Small intestine (tissue), 7 donors: ENCODE data around the gene TCF7L2. TPM values are rescaled to one million over a fixed set of nuclear protein-coding genes. Genes with fewer than 3 reads are reported as not detected.

Source experiments
- DNase-seq, 2 donors: peaks; one replicate each; pipeline versions ENCODE4 v3.0.0 to v3.0.0-alpha.2; 2013
- FAIRE-seq: peaks from 2 replicates; lab custom pipeline; 2012; peaks lifted over from hg19 to GRCh38; lab: Jason Lieb, UNC
- H3K27ac ChIP-seq, 3 donors: one replicate each; pipeline ENCODE4 v1.5.1; 2013; ENCODE audit warnings: low read length in 2 of 3, mild to moderate bottlenecking in 2 of 3, control low read depth in 1 of 3, inconsistent platforms in 1 of 3, low read depth in 1 of 3, moderate library complexity in 1 of 3
- H3K27me3 ChIP-seq, 3 donors: one replicate each; pipeline ENCODE4 v1.6.1; 2013; ENCODE audit warnings: low read length in 3 of 3, inconsistent platforms in 1 of 3; ENCODE audit not compliant: control insufficient read depth in 3 of 3, insufficient read depth in 3 of 3
- H3K36me3 ChIP-seq, 3 donors: one replicate each; pipeline ENCODE4 v1.6.1; 2013; ENCODE audit warnings: low read length in 3 of 3, inconsistent platforms in 1 of 3, low read depth in 1 of 3, mild to moderate bottlenecking in 1 of 3, moderate library complexity in 1 of 3; ENCODE audit not compliant: control insufficient read depth in 3 of 3, insufficient read depth in 2 of 3
- H3K4me1 ChIP-seq, 3 donors: one replicate each; pipeline ENCODE4 v1.6.1; 2013; ENCODE audit warnings: low read length in 2 of 3, inconsistent platforms in 1 of 3, low read depth in 1 of 3, mild to moderate bottlenecking in 1 of 3, moderate library complexity in 1 of 3; ENCODE audit not compliant: control insufficient read depth in 3 of 3, insufficient read depth in 2 of 3
- H3K4me3 ChIP-seq, 3 donors: one replicate each; pipeline ENCODE4 v1.5.1; 2013; ENCODE audit warnings: low read length in 3 of 3, control low read depth in 1 of 3, inconsistent platforms in 1 of 3, low read depth in 1 of 3, mild to moderate bottlenecking in 1 of 3, moderate library complexity in 1 of 3
- H3K9me3 ChIP-seq, 2 donors: one replicate each; pipeline ENCODE4 v1.6.1; 2013; ENCODE audit warnings: low read depth in 1 of 2, low read length in 1 of 2; ENCODE audit not compliant: control insufficient read depth in 2 of 2, insufficient read depth in 1 of 2
- WGBS, 3 donors: extraction: QIAGEN DNeasy Blood & Tissue Kit; methylation state at CpG; one replicate each; pipeline ENCODE4 v1.1.7; 2013; 5-methylcytosine and 5-hydroxymethylcytosine counted together
- polyA plus RNA-seq, 4 donors: library from polyadenylated mRNA; stranded (reverse) in 3 of 4; unstranded in 1 of 4; fragments of 200-250 nt in 3 of 4; fragments of 120-200 nt in 1 of 4; gene quantifications; one replicate each; pipeline versions ENCODE4 v1.2.1 to v1.2.3, GENCODE V29; 2013
- donor health status: healthy with polysubstance abuse.
- donor health status: control.
- donor health status: control.
- donor health status: Bipolar disorder and iron deficiency.
- donor health status: healthy.

The TCF7L2 gene
- polyA plus RNA-seq, 4 donors = 13.2 to 50.3 (median 18.8) TPM

DNA sequence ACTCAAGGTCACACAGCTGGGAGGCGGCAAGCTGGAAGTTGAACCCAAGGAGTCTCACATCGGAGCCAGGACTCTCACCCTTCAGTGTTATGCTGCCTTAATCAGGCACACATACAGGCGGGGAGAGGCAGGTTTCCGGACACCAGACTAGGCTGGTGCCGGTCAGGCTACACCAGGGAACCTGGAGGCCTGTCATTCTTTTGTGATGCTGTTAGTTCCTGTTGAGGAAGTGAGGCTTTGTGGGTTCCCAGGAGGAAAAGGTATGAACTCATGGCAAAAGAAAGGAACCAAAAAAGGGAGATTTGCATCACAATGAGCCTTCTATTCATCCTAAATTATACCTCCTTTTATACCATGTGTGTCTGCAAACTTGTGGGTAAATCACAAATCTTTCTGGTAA, 103.8 kb downstream of the TCF7L2 start:
- Histone ChIP-seq H3K4me1 (peaks cover 5 to 22% (median 20%) of the 10 kb centered on the region in 3 donors), H3K27ac (peak overlapping the region in 1 of 3 donors; percentile 26), H3K9me3 (no peaks in the 10 kb centered on the region), H3K36me3 (peaks cover 0 to 20% (median 4%) of the 10 kb centered on the region in 3 donors), H3K4me3 (no peak overlapping the region), H3K27me3 (no peaks in the 10 kb centered on the region)
- 72 to 85% (median 81%) methylated on average over 5 of the region's 5 CpGs for WGBS, 3 donors
- DNase-seq = no peak
- no peak for FAIRE-seq

DNA sequence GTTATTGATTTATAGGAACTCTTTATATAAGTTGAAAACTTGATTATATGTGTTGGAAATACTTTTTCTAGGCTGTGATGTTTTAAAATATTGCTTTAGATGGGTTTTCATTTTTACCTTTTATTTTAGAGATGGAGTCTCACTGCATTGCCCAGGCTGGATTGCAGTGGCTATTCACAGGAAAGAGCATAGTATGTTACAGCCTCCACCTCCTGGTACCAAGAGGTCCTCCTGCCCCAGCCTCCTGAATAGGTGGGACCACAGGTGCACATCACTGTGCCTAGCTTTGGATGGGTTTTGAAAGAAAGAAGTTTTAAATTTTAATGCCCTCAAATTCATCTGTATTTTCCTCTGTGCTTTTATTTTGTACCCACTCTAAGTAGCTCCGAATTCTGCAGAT, 105.4 kb downstream of the TCF7L2 start:
- Histone ChIP-seq H3K9me3 (no peaks in the 10 kb centered on the region), H3K27me3 (no peaks in the 10 kb centered on the region), H3K36me3 (peaks cover 0 to 13% (median 4%) of the 10 kb centered on the region in 3 donors), H3K27ac (no peak overlapping the region), H3K4me1 (peaks cover 5 to 36% (median 31%) of the 10 kb centered on the region in 3 donors), H3K4me3 (no peak overlapping the region)
- no peak for DNase-seq
- FAIRE-seq = no peak
- WGBS, 3 donors = 86 to 93% (median 88%) methylated on average over 1 of the region's 1 CpG

DNA sequence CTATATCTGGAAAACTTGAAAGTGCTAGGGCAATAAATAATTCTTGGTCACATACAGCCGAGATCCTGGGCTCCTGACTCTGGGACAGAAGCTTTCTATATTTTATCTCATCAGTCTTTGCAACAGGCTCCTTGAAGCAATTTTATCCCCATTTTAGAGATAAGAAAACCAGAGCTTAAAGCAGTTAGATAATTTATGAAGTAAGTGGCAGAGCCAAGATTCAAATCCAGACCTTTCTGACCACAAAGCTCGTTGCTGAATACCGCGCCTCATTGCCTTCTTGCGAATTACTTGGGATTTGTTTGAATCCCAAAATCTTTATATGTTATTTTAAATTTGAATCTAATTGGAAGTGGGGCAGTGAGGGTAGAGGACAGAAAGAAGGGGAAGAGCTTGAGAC, 106.0 kb downstream of the TCF7L2 start:
- Histone ChIP-seq H3K36me3 (peaks cover 0 to 14% (median 4%) of the 10 kb centered on the region in 3 donors), H3K9me3 (no peaks in the 10 kb centered on the region), H3K4me1 (peaks cover 6 to 42% (median 34%) of the 10 kb centered on the region in 3 donors), H3K4me3 (no peak overlapping the region), H3K27ac (no peak overlapping the region), H3K27me3 (no peaks in the 10 kb centered on the region)
- FAIRE-seq (no peak), DNase-seq (no peak)
- 76 to 87% (median 80%) methylated on average over 5 of the region's 5 CpGs for WGBS, 3 donors

DNA sequence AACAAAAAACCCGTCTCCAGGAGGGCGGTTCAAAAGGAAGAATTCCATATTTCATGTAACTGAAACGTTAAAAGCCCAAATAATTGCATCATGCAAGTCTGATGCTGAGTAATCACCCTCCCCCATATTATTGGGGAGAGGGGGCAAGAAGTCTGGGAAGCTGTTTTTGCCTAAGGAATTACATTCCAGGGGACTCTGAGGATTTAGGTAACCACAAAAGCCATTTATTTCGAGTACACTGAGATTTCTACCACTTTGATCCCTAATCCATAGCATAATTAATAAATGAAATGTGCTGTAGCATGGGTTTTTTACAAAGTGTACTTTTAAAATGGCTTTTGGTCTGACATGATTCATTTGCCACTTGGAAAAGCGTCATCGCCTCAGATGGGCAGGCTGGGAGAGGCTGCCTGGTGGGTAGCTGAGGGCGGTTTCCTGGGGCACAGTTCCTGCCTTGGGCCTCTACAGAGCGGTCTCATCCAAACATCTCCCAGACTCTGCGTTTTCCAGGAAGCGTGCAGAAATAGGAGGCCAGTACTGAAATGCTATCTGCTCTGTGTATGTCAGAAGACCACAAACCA, 106.5 kb downstream of the TCF7L2 start:
- 77 to 82% (median 78%) methylated on average over 10 of the region's 10 CpGs for WGBS, 3 donors
- FAIRE-seq (no peak), DNase-seq (no peak)
- Histone ChIP-seq H3K4me1 (peaks cover 8 to 47% (median 39%) of the 10 kb centered on the region in 3 donors), H3K9me3 (no peaks in the 10 kb centered on the region), H3K4me3 (no peak overlapping the region), H3K36me3 (peaks cover 0 to 16% (median 4%) of the 10 kb centered on the region in 3 donors), H3K27me3 (no peaks in the 10 kb centered on the region), H3K27ac (no peak overlapping the region)

DNA sequence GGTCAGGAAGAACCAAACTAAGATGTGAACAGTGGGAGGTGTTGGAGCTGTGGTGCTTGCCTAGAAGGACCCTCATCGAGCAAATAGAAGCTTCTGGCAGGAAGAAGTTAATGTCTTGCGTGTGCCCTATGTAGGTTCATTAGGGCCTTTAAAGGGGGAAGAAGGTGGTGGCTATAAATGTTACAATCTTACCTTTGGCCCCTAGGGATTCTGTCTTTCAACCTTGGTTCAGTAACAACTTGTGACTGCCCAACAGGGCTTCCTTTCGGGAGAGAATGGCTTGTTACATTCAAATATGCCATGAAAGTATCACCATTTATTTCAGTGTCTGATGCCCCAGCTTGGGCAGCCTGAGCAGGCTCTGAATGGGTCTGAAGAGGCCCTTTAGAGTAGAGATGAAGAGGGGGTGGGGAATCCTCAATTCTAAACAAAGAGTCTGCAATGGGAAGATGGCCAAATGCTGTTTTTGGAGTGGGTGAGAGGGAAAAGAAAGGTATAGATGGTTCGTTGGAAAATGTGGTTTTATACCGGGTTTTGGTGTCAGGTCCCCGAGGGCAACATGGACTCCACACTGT, 108.0 kb downstream of the TCF7L2 start:
- FAIRE-seq (no peak), DNase-seq (peak; percentile 45 to 66)
- peaks cover 10 to 51% (median 41%) of the 10 kb centered on the region in 3 donors for H3K4me1 ChIP-seq

DNA sequence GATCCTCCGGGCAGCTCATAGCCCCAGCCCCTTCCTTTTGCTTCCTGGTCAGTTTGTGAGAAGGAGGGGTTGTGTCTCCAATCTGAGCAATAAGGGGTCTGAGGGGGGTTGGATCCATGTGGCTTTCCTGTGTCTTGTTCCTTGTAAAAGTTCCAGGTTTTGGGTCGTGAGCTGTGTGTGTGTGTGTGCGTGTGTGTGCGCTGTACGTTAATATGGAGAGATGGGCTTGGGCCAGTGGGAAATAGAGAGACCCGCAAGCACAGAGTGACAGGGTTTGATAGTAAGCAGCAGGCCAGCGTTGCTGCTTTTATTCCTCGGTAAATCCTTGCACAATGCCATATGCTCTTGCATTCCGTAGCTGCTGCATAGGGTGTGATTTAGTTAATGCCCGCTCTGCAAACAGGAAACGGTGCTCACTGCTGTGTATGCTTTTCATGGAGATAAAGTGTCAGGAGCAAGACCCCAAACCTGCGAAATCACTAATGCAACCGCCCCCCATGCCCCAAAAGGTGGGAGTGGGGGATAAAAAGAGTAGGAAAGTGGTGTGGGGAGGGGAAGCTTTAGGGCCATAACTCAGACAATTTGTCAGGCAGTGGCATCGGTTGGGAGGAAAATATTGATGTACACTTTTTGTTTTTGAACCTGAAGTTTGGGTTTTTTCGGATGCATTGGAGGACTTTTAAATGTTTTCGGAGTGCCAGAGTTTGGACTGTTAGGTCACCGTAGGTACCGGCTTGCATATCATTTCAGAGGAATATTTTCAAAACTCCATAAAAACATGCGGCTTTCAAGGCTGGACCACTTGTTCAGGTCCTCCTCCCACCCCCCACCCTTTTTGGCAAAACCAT, 108.7 kb downstream of the TCF7L2 start:
- H3K4me1 ChIP-seq = peaks cover 10 to 58% (median 43%) of the 10 kb centered on the region in 3 donors
- peak overlapping the region in 2 of 3 donors; percentile 49 to 84 for H3K27ac ChIP-seq

More for the DNA sequence above, 108.0 kb downstream of the TCF7L2 start:
- WGBS, 3 donors = 35 to 52% (median 51%) methylated on average over 6 of the region's 6 CpGs
- Histone ChIP-seq H3K27me3 (no peaks in the 10 kb centered on the region), H3K4me3 (no peak overlapping the region), H3K27ac (peak overlapping the region in 2 of 3 donors; percentile 49 to 84), H3K36me3 (peaks cover 0 to 15% (median 4%) of the 10 kb centered on the region in 3 donors), H3K9me3 (no peaks in the 10 kb centered on the region)

DNA sequence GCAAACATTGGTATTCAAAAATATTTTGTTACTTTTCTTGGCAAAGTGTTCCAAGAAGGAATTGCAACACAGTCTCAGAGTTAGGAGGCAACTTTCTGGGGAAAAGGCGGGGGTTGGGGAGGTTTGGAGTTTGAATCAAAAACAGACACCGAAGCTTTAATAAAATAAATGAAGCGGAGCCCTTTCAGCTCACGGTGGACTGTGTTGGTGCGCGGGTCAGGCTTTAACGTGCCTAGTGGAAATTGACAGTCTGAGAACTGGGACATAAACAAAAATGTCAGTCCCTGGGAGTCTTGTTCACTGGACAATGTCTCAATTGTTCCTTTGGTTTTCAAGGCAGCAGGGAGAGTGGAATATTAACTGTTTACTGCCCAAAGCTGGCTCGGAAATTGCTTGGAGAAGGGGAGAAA, 109.3 kb downstream of the TCF7L2 start:
- Histone ChIP-seq H3K27ac (peak overlapping the region in 2 of 3 donors; percentile 24 to 84), H3K9me3 (no peaks in the 10 kb centered on the region), H3K4me3 (no peak overlapping the region), H3K4me1 (peaks cover 10 to 58% (median 44%) of the 10 kb centered on the region in 3 donors), H3K36me3 (peaks cover 0 to 13% (median 0%) of the 10 kb centered on the region in 3 donors), H3K27me3 (no peaks in the 10 kb centered on the region)
- FAIRE-seq = no peak
- WGBS, 3 donors = 11 to 31% (median 29%) methylated on average over 8 of the region's 8 CpGs
- DNase-seq = no peak

More for the DNA sequence above, 108.7 kb downstream of the TCF7L2 start:
- DNase-seq (peak; percentile 57 to 69), FAIRE-seq (no peak)
- WGBS, 3 donors = 21 to 37% (median 32%) methylated on average over 19 of the region's 19 CpGs
- H3K27me3 ChIP-seq = no peaks in the 10 kb centered on the region
- H3K4me3 ChIP-seq = no peak overlapping the region
- H3K9me3 ChIP-seq = no peaks in the 10 kb centered on the region
- peaks cover 0 to 15% (median 1%) of the 10 kb centered on the region in 3 donors for H3K36me3 ChIP-seq
